IPS-NIHi7 (cell line): Measurements from ENCODE around the gene RSU1.
A peak's percentile ranks its signal among the peaks of the same experiment; 100 is the strongest.
"Not testable (repeated sequence)": the region's sequence is repeated elsewhere in the genome, so short reads cannot be mapped to it uniquely, and the experiment has no call there.

ENCODE experiments used
- DNase-seq: peaks from one replicate; pipeline ENCODE4 v3.0.0; 2012; ENCODE audit warnings: mixed read lengths; ENCODE audit errors: extremely low spot score

The RSU1 gene

GRCh38 chr10:16780338-16780880 lies 36.8 kb downstream of the RSU1 start:
- DNase-seq: no peak

GRCh38 chr10:16779384-16779915 lies 37.8 kb downstream of the RSU1 start:
- no peak for DNase-seq

GRCh38 chr10:16777473-16778370 lies 39.5 kb downstream of the RSU1 start:
- peak; percentile 71 for DNase-seq

- no peak for DNase-seq
These were observed 40.3 kb downstream of the RSU1 start for GRCh38 chr10:16776896-16777295.

GRCh38 chr10:16773334-16773733 lies 43.9 kb downstream of the RSU1 start:
- no peak for DNase-seq

GRCh38 chr10:16770670-16771069 lies 46.6 kb downstream of the RSU1 start:
- DNase-seq: no peak

- no peak for DNase-seq
These were observed 47.1 kb downstream of the RSU1 start for GRCh38 chr10:16770141-16770540.

- DNase-seq: no peak
These were observed 47.9 kb downstream of the RSU1 start for GRCh38 chr10:16769331-16769730.

GRCh38 chr10:16768702-16769101 lies 48.5 kb downstream of the RSU1 start:
- no peak for DNase-seq

GRCh38 chr10:16765509-16766375 lies 51.5 kb downstream of the RSU1 start:
- DNase-seq: no peak

- no peak for DNase-seq
These were observed 55.9 kb downstream of the RSU1 start for GRCh38 chr10:16761300-16761699.

GRCh38 chr10:16756561-16757221 lies 60.5 kb downstream of the RSU1 start:
- DNase-seq: no peak

GRCh38 chr10:16754765-16755164 lies 62.5 kb downstream of the RSU1 start:
- no peak for DNase-seq

GRCh38 chr10:16752849-16753248 lies 64.4 kb downstream of the RSU1 start:
- not testable (repeated sequence) for DNase-seq

GRCh38 chr10:16752099-16752498 lies 65.1 kb downstream of the RSU1 start:
- no peak for DNase-seq

GRCh38 chr10:16751244-16751643 lies 66.0 kb downstream of the RSU1 start:
- no peak for DNase-seq

GRCh38 chr10:16750461-16750860 lies 66.8 kb downstream of the RSU1 start:
- no peak for DNase-seq

GRCh38 chr10:16748749-16749148 lies 68.5 kb downstream of the RSU1 start:
- DNase-seq: no peak

- DNase-seq: no peak
These were observed 70.4 kb downstream of the RSU1 start for GRCh38 chr10:16746856-16747255.

GRCh38 chr10:16745061-16745460 lies 72.2 kb downstream of the RSU1 start:
- DNase-seq: no peak

- DNase-seq: no peak
These were observed 74.9 kb downstream of the RSU1 start for GRCh38 chr10:16742165-16742960.
